Keratinocyte (primary cell): ENCODE measurements around the gene BRAT1. TPM values are rescaled to one million over a fixed set of nuclear protein-coding genes. Genes with fewer than 3 reads are reported as not detected.

Experiments used
- DNase-seq: peaks from one replicate; pipeline ENCODE4 v3.0.0-alpha.2; 2011; ENCODE audit warnings: low read depth, missing footprints, low spot score
- FAIRE-seq: peaks from 2 replicates; lab custom pipeline; 2011; peaks lifted over from hg19 to GRCh38; lab: Jason Lieb, UNC
- H2AFZ ChIP-seq: 2 replicates; pipeline ENCODE4 v1.6.0; 2012; ENCODE audit warnings: low read length, control low read depth, inconsistent platforms; ENCODE audit not compliant: control insufficient read depth
- H3K27ac ChIP-seq: 2 replicates; pipeline ENCODE4 v1.5.1; 2011; ENCODE audit warnings: low read length; ENCODE audit not compliant: control insufficient read depth, insufficient read depth
- H3K27me3 ChIP-seq: 3 replicates; pipeline ENCODE4 v1.6.0; 2011; ENCODE audit warnings: low read length; ENCODE audit not compliant: control insufficient read depth, insufficient read depth; ENCODE audit errors: extremely low read depth
- H3K36me3 ChIP-seq, 2 experiments: 2 replicates in 1 of 2; 3 replicates in 1 of 2; pipeline ENCODE4 v1.5.1; 2011; ENCODE audit warnings: low read length in 2 of 2, mild to moderate bottlenecking in 1 of 2; ENCODE audit not compliant: control insufficient read depth in 2 of 2, insufficient read depth in 2 of 2; ENCODE audit errors: extremely low read depth in 1 of 2
- H3K4me1 ChIP-seq: 3 replicates; pipeline ENCODE4 v1.5.1; 2011; ENCODE audit warnings: low read length; ENCODE audit not compliant: control insufficient read depth, insufficient read depth; ENCODE audit errors: extremely low read depth
- H3K4me2 ChIP-seq: 3 replicates; pipeline ENCODE4 v1.6.0; 2011; ENCODE audit warnings: low read depth, low read length; ENCODE audit not compliant: control insufficient read depth, insufficient read depth; ENCODE audit errors: extremely low read depth
- H3K4me3 ChIP-seq, 3 experiments: fragments of 200-600 bp in 1 of 3; sonication (generic) in 1 of 3; 2 replicates in 2 of 3; 3 replicates in 1 of 3; pipeline ENCODE4 v1.5.1; 2011 to 2016; ENCODE audit warnings: low read length in 3 of 3, mild to moderate bottlenecking in 3 of 3, control low read depth in 2 of 3, inconsistent platforms in 1 of 3, low read depth in 1 of 3, mixed read lengths in 1 of 3, mixed run types in 1 of 3, moderate library complexity in 1 of 3; ENCODE audit not compliant: control insufficient read depth in 2 of 3, insufficient read depth in 2 of 3; ENCODE audit errors: extremely low read depth in 1 of 3
- H3K79me2 ChIP-seq: 2 replicates; pipeline ENCODE4 v1.6.0; 2012; ENCODE audit warnings: low read length; ENCODE audit not compliant: control insufficient read depth, insufficient read depth
- H3K9ac ChIP-seq: 3 replicates; pipeline ENCODE4 v1.6.0; 2011; ENCODE audit warnings: low read length; ENCODE audit not compliant: control insufficient read depth, insufficient read depth; ENCODE audit errors: extremely low read depth
- H3K9me1 ChIP-seq: 3 replicates; pipeline ENCODE4 v1.6.0; 2011; ENCODE audit warnings: low read length; ENCODE audit not compliant: control insufficient read depth, insufficient read depth; ENCODE audit errors: extremely low read depth
- H3K9me3 ChIP-seq: 2 replicates; pipeline ENCODE4 v1.5.1; 2012; ENCODE audit warnings: low read depth, low read length; ENCODE audit not compliant: control insufficient read depth
- H4K20me1 ChIP-seq: 3 replicates; pipeline ENCODE4 v1.6.0; 2011; ENCODE audit warnings: low read length; ENCODE audit not compliant: control insufficient read depth, insufficient read depth; ENCODE audit errors: extremely low read depth
- CTCF ChIP-seq, 3 experiments: IDR thresholded peaks in 1 of 3; conservative IDR thresholded peaks in 1 of 3; optimal IDR thresholded peaks in 1 of 3; 2 replicates in 2 of 3; 3 replicates in 1 of 3; pipeline versions ENCODE3 to v1.5.1; 2011; ENCODE audit warnings: low read length in 3 of 3, mild to moderate bottlenecking in 3 of 3, moderate library complexity in 2 of 3, control low read depth in 1 of 3, inconsistent platforms in 1 of 3; ENCODE audit not compliant: insufficient read depth in 2 of 3; ENCODE audit errors: extremely low read depth in 1 of 3
- EZH2 ChIP-seq: IDR thresholded peaks from one replicate; pipeline ENCODE4 v1.6.1; 2012; ENCODE audit warnings: inconsistent platforms, mild to moderate bottlenecking, low read length, moderate library complexity
- dilution Hi-C: fragments of 300-500 bp; cut with MboI; formaldehyde crosslinking; loops from one replicate; pipeline ENCODE4 v1.7.0; 2020; ENCODE audit warnings: low sequenced_read_pairs; ENCODE audit not compliant: extremely low pct_ligation_motif_present
- polyA plus RNA-seq, 5 experiments: library from polyadenylated mRNA; depleted of rRNA in 3 of 5; stranded (reverse) in 3 of 5; stranded (forward) in 1 of 5; unstranded in 1 of 5; fragments of >200 nt; gene quantifications; 1 replicate in 1 of 5; 2 replicates in 3 of 5; 3 replicates in 1 of 5; pipeline versions ENCODE4 v1.2.1 to v1.2.3, GENCODE V29; 2011 to 2012; ENCODE audit warnings: missing spikeins in 2 of 5, low read depth in 1 of 5, low replicate concordance in 1 of 5

BRAT1 gene
- polyA plus RNA-seq, 1 donor (not counting 4 experiments of a cell fraction or from before 2014, with no cell fraction given), result 6.4 TPM

GRCh38 chr7:2507917-2508306, 47.4 kb downstream of the BRAT1 start:
- Histone ChIP-seq H2AFZ (no peak overlapping the region), H3K36me3 (no peaks in the 10 kb centered on the region), H3K9me1 (no peaks in the 10 kb centered on the region), H3K4me1 (peaks cover 22% of the 10 kb centered on the region), H3K27me3 (peaks cover 19% of the 10 kb centered on the region), H3K4me2 (no peak overlapping the region), H4K20me1 (no peaks in the 10 kb centered on the region), H3K79me2 (no peaks in the 10 kb centered on the region), H3K27ac (no peak overlapping the region), H3K9ac (no peak overlapping the region), H3K9me3 (no peaks in the 10 kb centered on the region), H3K4me3 (no peak overlapping the region)
- TF ChIP-seq EZH2 (no peak), CTCF (optimal IDR thresholded peaks at IDR 0.05 in 1 of 3, IDR thresholded peaks at IDR 0.05 in 1 of 3, conservative IDR thresholded peaks at IDR 0.05 in 1 of 3; ENCODE audit: extremely low read depth in 1 of 3, insufficient read depth in 2 of 3, low read length in 3 of 3) (no peak)
- dilution Hi-C loops, result no loop called here
- no peak for DNase-seq
- FAIRE-seq, result no peak

GRCh38 chr7:2507208-2507916, 48.0 kb downstream of the BRAT1 start:
- no peak for TF ChIP-seq EZH2
- no peak for TF ChIP-seq CTCF (optimal IDR thresholded peaks at IDR 0.05 in 1 of 3, IDR thresholded peaks at IDR 0.05 in 1 of 3, conservative IDR thresholded peaks at IDR 0.05 in 1 of 3; ENCODE audit: extremely low read depth in 1 of 3, insufficient read depth in 2 of 3, low read length in 3 of 3)
- Histone ChIP-seq H3K9ac (no peak overlapping the region), H3K4me1 (peaks cover 22% of the 10 kb centered on the region), H2AFZ (no peak overlapping the region), H3K4me3 (no peak overlapping the region), H3K36me3 (no peaks in the 10 kb centered on the region), H3K79me2 (no peaks in the 10 kb centered on the region), H4K20me1 (no peaks in the 10 kb centered on the region), H3K9me3 (no peaks in the 10 kb centered on the region), H3K27ac (no peak overlapping the region), H3K4me2 (no peak overlapping the region), H3K9me1 (no peaks in the 10 kb centered on the region), H3K27me3 (peaks cover 19% of the 10 kb centered on the region)
- dilution Hi-C loops, result no loop called here
- FAIRE-seq (no peak), DNase-seq (no peak)
